H1 (cell line): ENCODE results near the gene MPND. TPM values are rescaled to one million over a fixed set of nuclear protein-coding genes. Genes with fewer than 3 reads are reported as not detected.
A peak's percentile ranks its signal among the peaks of the same experiment; 100 is the strongest.

ENCODE experiments used
- CTCF ChIA-PET: fragments of 300-600 bp; sonication (Branson Sonifier 250); formaldehyde crosslinking; loops from one replicate; lab custom pipeline; 2021; ENCODE audit not compliant: partially characterized antibody; lab: Charles Lee
- POLR2A ChIA-PET: fragments of 300-600 bp; sonication (Branson Sonifier 250); formaldehyde crosslinking; loops from one replicate; lab custom pipeline; 2021; ENCODE audit warnings: inconsistent platforms; ENCODE audit not compliant: partially characterized antibody; lab: Charles Lee
- DNase-seq, 2 experiments: peaks; one replicate each; pipeline versions ENCODE4 v3.0.0 to v3.0.0-alpha.2; 2010 to 2022; ENCODE audit warnings: low spot score in 2 of 2, low read depth in 1 of 2, mixed read lengths in 1 of 2
- FAIRE-seq: peaks from 2 replicates; lab custom pipeline; 2011; peaks lifted over from hg19 to GRCh38; lab: Jason Lieb, UNC
- H2AFZ ChIP-seq: 2 replicates; pipeline ENCODE4 v1.8.1; 2012; ENCODE audit warnings: low read length, inconsistent platforms
- H2AK5ac ChIP-seq: 2 replicates; pipeline ENCODE4 v1.6.1; 2013; ENCODE audit warnings: low read depth, low read length
- H2BK120ac ChIP-seq: replicated peaks from 2 replicates; pipeline ENCODE3; 2013; ENCODE audit warnings: low read depth, low read length, inconsistent platforms
- H2BK12ac ChIP-seq: 2 replicates; pipeline ENCODE4 v1.6.1; 2013; ENCODE audit warnings: low read depth, low read length
- H2BK15ac ChIP-seq: 2 replicates; pipeline ENCODE4 v1.6.1; 2013; ENCODE audit warnings: low read length
- H2BK20ac ChIP-seq: 2 replicates; pipeline ENCODE4 v1.6.1; 2013; ENCODE audit warnings: low read length
- H2BK5ac ChIP-seq: 2 replicates; pipeline ENCODE4 v1.6.1; 2013; ENCODE audit warnings: low read depth, low read length
- H3K14ac ChIP-seq: 2 replicates; pipeline ENCODE4 v1.6.1; 2013; ENCODE audit warnings: inconsistent platforms; ENCODE audit not compliant: insufficient read length
- H3K18ac ChIP-seq: 2 replicates; pipeline ENCODE4 v1.6.1; 2013; ENCODE audit warnings: low read length; ENCODE audit errors: extremely low read depth
- H3K23ac ChIP-seq: 2 replicates; pipeline ENCODE4 v1.6.1; 2013; ENCODE audit warnings: inconsistent platforms; ENCODE audit not compliant: insufficient read length
- H3K23me2 ChIP-seq: 2 replicates; pipeline ENCODE4 v1.6.1; 2013; ENCODE audit warnings: low read depth, low read length
- H3K27ac ChIP-seq: 2 replicates; pipeline ENCODE4 v1.6.1; 2011; ENCODE audit warnings: low read depth, low read length, inconsistent platforms
- H3K27me3 ChIP-seq, 4 experiments: replicated peaks in 1 of 4; 1 replicate in 1 of 4; 2 replicates in 3 of 4; pipeline versions ENCODE4 v1.6.1 to v1.8.1; 2011 to 2013; ENCODE audit warnings: low read length in 3 of 4, mild to moderate bottlenecking in 3 of 4, inconsistent platforms in 2 of 4, mixed read lengths in 2 of 4, moderate library complexity in 1 of 4; ENCODE audit not compliant: control insufficient read depth in 3 of 4, insufficient read depth in 3 of 4; ENCODE audit errors: extremely low read depth in 1 of 4
- H3K36me3 ChIP-seq, 4 experiments: 2 replicates each; pipeline versions ENCODE4 v1.6.1 to v1.8.1; 2011 to 2013; ENCODE audit warnings: mild to moderate bottlenecking in 4 of 4, low read length in 3 of 4, moderate library complexity in 2 of 4, control low read depth in 1 of 4, inconsistent platforms in 1 of 4; ENCODE audit not compliant: insufficient read depth in 4 of 4, control insufficient read depth in 2 of 4
- H3K4ac ChIP-seq: replicated peaks from 2 replicates; pipeline ENCODE3; 2013; ENCODE audit warnings: low read length, low read depth, mixed read lengths, inconsistent platforms; ENCODE audit not compliant: insufficient read length
- H3K4me1 ChIP-seq, 4 experiments: replicated peaks in 1 of 4; 1 replicate in 1 of 4; 2 replicates in 3 of 4; pipeline versions ENCODE4 v1.6.1 to v1.8.1; 2011 to 2013; ENCODE audit warnings: low read length in 3 of 4, inconsistent platforms in 2 of 4, mixed read lengths in 1 of 4; ENCODE audit not compliant: insufficient read depth in 4 of 4, control insufficient read depth in 3 of 4
- H3K4me2 ChIP-seq, 2 experiments: 2 replicates each; pipeline versions ENCODE4 v1.6.1 to v1.8.1; 2011 to 2013; ENCODE audit warnings: low read depth in 2 of 2, low read length in 2 of 2, control low read depth in 1 of 2, inconsistent platforms in 1 of 2, mild to moderate bottlenecking in 1 of 2; ENCODE audit not compliant: insufficient read depth in 1 of 2
- H3K4me3 ChIP-seq, 4 experiments: fragments of 200-600, 300-600 bp in 1 of 4; sonication (generic), shearing (Covaris generic), sonication (Bioruptor Twin) in 1 of 4; 2 replicates each; pipeline versions ENCODE4 v1.5.1 to v1.8.1; 2011 to 2016; ENCODE audit warnings: low read length in 4 of 4, low read depth in 3 of 4, control low read depth in 2 of 4, inconsistent platforms in 2 of 4, mild to moderate bottlenecking in 2 of 4, mixed read lengths in 1 of 4, moderate library complexity in 1 of 4; ENCODE audit not compliant: insufficient read depth in 2 of 4; ENCODE audit errors: extremely low read depth in 1 of 4
- H3K56ac ChIP-seq: replicated peaks from 2 replicates; pipeline ENCODE3; 2013; ENCODE audit warnings: low read depth, mild to moderate bottlenecking, mixed read lengths, low read length, inconsistent platforms; ENCODE audit not compliant: insufficient read length
- H3K79me1 ChIP-seq: 2 replicates; pipeline ENCODE4 v1.6.1; 2013; ENCODE audit warnings: low read depth, low read length, control low read depth
- H3K79me2 ChIP-seq, 2 experiments: 2 replicates each; pipeline versions ENCODE4 v1.6.1 to v1.8.1; 2012 to 2013; ENCODE audit warnings: low read length in 2 of 2, mild to moderate bottlenecking in 2 of 2, inconsistent platforms in 1 of 2; ENCODE audit not compliant: insufficient read depth in 2 of 2, control insufficient read depth in 1 of 2
- H3K9ac ChIP-seq, 4 experiments: replicated peaks in 1 of 4; 1 replicate in 1 of 4; 2 replicates in 3 of 4; pipeline versions ENCODE4 v1.6.1 to v1.8.1; 2011 to 2013; ENCODE audit warnings: low read depth in 3 of 4, low read length in 3 of 4, control low read depth in 2 of 4, mild to moderate bottlenecking in 2 of 4, moderate library complexity in 2 of 4, inconsistent platforms in 1 of 4; ENCODE audit errors: extremely low read depth in 1 of 4
- H3K9me3 ChIP-seq, 2 experiments: 2 replicates each; pipeline versions ENCODE4 v1.6.1 to v1.8.1; 2012 to 2013; ENCODE audit warnings: mild to moderate bottlenecking in 2 of 2, moderate library complexity in 2 of 2, control low read depth in 1 of 2, inconsistent platforms in 1 of 2, low read depth in 1 of 2, low read length in 1 of 2, mixed read lengths in 1 of 2; ENCODE audit not compliant: insufficient read depth in 2 of 2
- H4K20me1 ChIP-seq, 2 experiments: replicated peaks in 1 of 2; 2 replicates each; pipeline versions ENCODE3 to v1.8.1; 2011 to 2013; ENCODE audit warnings: inconsistent platforms in 2 of 2, low read length in 2 of 2, mild to moderate bottlenecking in 1 of 2; ENCODE audit not compliant: insufficient read depth in 2 of 2, control insufficient read depth in 1 of 2
- H4K5ac ChIP-seq: 2 replicates; pipeline ENCODE4 v1.6.1; 2013; ENCODE audit warnings: low read length, low read depth, mixed read lengths, inconsistent platforms; ENCODE audit not compliant: insufficient read length
- H4K8ac ChIP-seq: 2 replicates; pipeline ENCODE4 v1.8.0; 2013; ENCODE audit warnings: mild to moderate bottlenecking, moderate library complexity, low read length, inconsistent platforms; ENCODE audit not compliant: insufficient read depth; ENCODE audit errors: extremely low read depth
- H4K91ac ChIP-seq: replicated peaks from 2 replicates; pipeline ENCODE3; 2013; ENCODE audit warnings: low read length, mixed read lengths, inconsistent platforms; ENCODE audit not compliant: insufficient read length
- CHD1 ChIP-seq: IDR thresholded peaks from 2 replicates; pipeline ENCODE4 v1.6.1; 2012; ENCODE audit warnings: low read depth, low read length, improper control_type of control experiment
- CREB1 ChIP-seq: IDR thresholded peaks from 2 replicates; pipeline ENCODE4 v1.6.1; 2012; ENCODE audit warnings: inconsistent platforms
- GTF2F1 ChIP-seq: IDR thresholded peaks from 2 replicates; pipeline ENCODE4 v1.6.1; 2012; ENCODE audit warnings: low read depth, low read length, improper control_type of control experiment, borderline replicate concordance
- NRF1 ChIP-seq: IDR thresholded peaks from 2 replicates; pipeline ENCODE4 v1.6.1; 2011; ENCODE audit warnings: mild to moderate bottlenecking, low read depth, low read length, improper control_type of control experiment
- POU5F1 ChIP-seq: IDR thresholded peaks from 2 replicates; pipeline ENCODE4 v1.6.1; 2011; ENCODE audit warnings: low read depth, mild to moderate bottlenecking, low read length, moderate library complexity
- SRF ChIP-seq: IDR thresholded peaks from 2 replicates; pipeline ENCODE4 v1.6.1; 2011; ENCODE audit warnings: mild to moderate bottlenecking, low read depth, low read length, moderate library complexity
- TAF7 ChIP-seq: optimal IDR thresholded peaks from 2 replicates; pipeline ENCODE3; 2011; ENCODE audit warnings: low read depth, mild to moderate bottlenecking, inconsistent platforms, low read length, moderate library complexity, borderline replicate concordance
- TBP ChIP-seq: IDR thresholded peaks from 2 replicates; pipeline ENCODE4 v1.6.1; 2011; ENCODE audit warnings: low read depth, low read length, improper control_type of control experiment
- WGBS, 2 experiments: shearing (Covaris generic) in 1 of 2; methylation state at CpG; one replicate each; pipeline versions ENCODE4 v1.1.6 to v1.1.7; 2013 to 2015; ENCODE audit warnings: low lambda C conversion rate in 2 of 2, mixed read lengths in 2 of 2, inconsistent platforms in 1 of 2, low coverage in 1 of 2, missing lambda C conversion rate in 1 of 2; ENCODE audit not compliant: insufficient replicate concordance in 2 of 2, insufficient coverage in 1 of 2, insufficient read length in 1 of 2; ENCODE audit errors: extremely low coverage in 1 of 2, missing lambda C conversion rate in 1 of 2; 5-methylcytosine and 5-hydroxymethylcytosine counted together
- polyA plus RNA-seq, 7 experiments: library from polyadenylated mRNA; depleted of rRNA in 3 of 7; stranded (reverse) in 5 of 7; unstranded in 2 of 7; fragments of >200 nt in 5 of 7; fragments of 200-250 nt in 2 of 7; gene quantifications; 1 replicate in 5 of 7; 2 replicates in 1 of 7; 4 replicates in 1 of 7; pipeline versions ENCODE4 v1.2.1 to v1.2.3, GENCODE V29; 2011 to 2013; ENCODE audit warnings: missing spikeins in 2 of 7, mixed read lengths in 2 of 7
- total RNA-seq: library from RNA; stranded (reverse); fragmentation: NEBNext Ultra II Directional; extraction: Animal tissue kit (Norgen Biotek cat#: 25700); gene quantifications from 2 replicates; pipeline ENCODE4 v1.2.1, GENCODE V29; 2021
- TF ChIP-seq, protein P1 (sequence below): IDR thresholded peaks from 2 replicates; pipeline ENCODE4 v1.6.1; 2012; ENCODE audit warnings: inconsistent platforms
- TF ChIP-seq, protein P2 (sequence below): IDR thresholded peaks from 2 replicates; pipeline ENCODE4 v1.6.1; 2011; ENCODE audit warnings: low read depth, mild to moderate bottlenecking, low read length; ENCODE audit not compliant: insufficient read depth

Gene MPND
- total and polyA plus RNA-seq, 2 of the 8 experiments (the other 6 are each of a cell fraction or from before 2014, with no cell fraction given) = 22.9 to 27.7 TPM

GRCh38 chr19:4328243-4328990 lies 14.9 kb upstream of the MPND start:
- H3K27me3 ChIP-seq = no peaks in the 10 kb centered on the region; a peak in 1 of 7 replicates
- H2BK12ac ChIP-seq = no peak overlapping the region
- H4K5ac ChIP-seq = peak overlapping the region; percentile 97
- peak overlapping the region; percentile 87; the same call in 1 of the 2 replicates for H3K18ac ChIP-seq
- H3K4me2 ChIP-seq = peak overlapping the region; percentile 88 to 95
- H4K91ac ChIP-seq = peak overlapping the region; percentile 44
- no peak overlapping the region for H3K4ac ChIP-seq
- peaks cover 0 to 6% (median 3%) of the 10 kb centered on the region in 4 experiments; a peak in 5 of 7 replicates for H3K4me1 ChIP-seq
- H3K9me3 ChIP-seq = no peaks in the 10 kb centered on the region
- ChIA-PET POLR2A (interaction anchor here (0.6 to 1.4 kb wide), 8 partner anchors 10 to 137 kb away, joined by 3 to 7 read pairs (median 3); partner anchors contain the start of genes FSD1, MPND and STAP2), CTCF (interaction anchor here (0.6 to 1.3 kb wide), 6 partner anchors 13 to 61 kb away, joined by 3 to 8 read pairs (median 4); partner anchors contain the start of gene MPND)
- DNase-seq (peak; percentile 93 to 97), FAIRE-seq (no peak)
- no peak overlapping the region for H3K14ac ChIP-seq
- no peak overlapping the region for H2BK20ac ChIP-seq
- peak overlapping the region in 3 of 4 experiments; percentile 36 to 71 (median 63); a peak in 5 of 7 replicates for H3K9ac ChIP-seq
- no peak overlapping the region for H2BK15ac ChIP-seq
- WGBS, 2 experiments = 1% methylated on average over 18 of the region's 49 CpGs; no CpG with 5 or more reads in 1 of the 2 experiments
- H4K8ac ChIP-seq = peak overlapping the region; percentile 45; the same call in 1 of the 2 replicates
- no peak overlapping the region; the same call in 1 of the 2 replicates for H2BK5ac ChIP-seq
- H4K20me1 ChIP-seq = peaks cover 4 to 15% of the 10 kb centered on the region in 2 experiments
- peak overlapping the region; percentile 97 for H3K56ac ChIP-seq
- peaks cover 12% of the 10 kb centered on the region; the same call in 1 of the 2 replicates for H3K23me2 ChIP-seq
- H3K4me3 ChIP-seq = peak overlapping the region; percentile 70 to 80 (median 74)
- no peaks in the 10 kb centered on the region for H3K79me1 ChIP-seq
- H2BK120ac ChIP-seq = no peak overlapping the region
- no peaks in the 10 kb centered on the region for H3K79me2 ChIP-seq
- peak overlapping the region; percentile 35; the same call in 1 of the 2 replicates for H2AFZ ChIP-seq
- peak overlapping the region; percentile 60; the same call in 1 of the 2 replicates for H3K27ac ChIP-seq
- no peak overlapping the region for H3K23ac ChIP-seq
- H2AK5ac ChIP-seq = no peak overlapping the region
- peaks cover 0 to 5% (median 0%) of the 10 kb centered on the region in 4 experiments; a peak in 2 of 8 replicates for H3K36me3 ChIP-seq
- TF ChIP-seq TAF7 = peak; percentile 38
- TF ChIP-seq SRF = 0 out of 2 replicates have a peak, but pooled peaks have one; percentile 16
- TF ChIP-seq NRF1 = peak; percentile 78
- no peak for TF ChIP-seq TBP
- TF ChIP-seq, protein P1, sequence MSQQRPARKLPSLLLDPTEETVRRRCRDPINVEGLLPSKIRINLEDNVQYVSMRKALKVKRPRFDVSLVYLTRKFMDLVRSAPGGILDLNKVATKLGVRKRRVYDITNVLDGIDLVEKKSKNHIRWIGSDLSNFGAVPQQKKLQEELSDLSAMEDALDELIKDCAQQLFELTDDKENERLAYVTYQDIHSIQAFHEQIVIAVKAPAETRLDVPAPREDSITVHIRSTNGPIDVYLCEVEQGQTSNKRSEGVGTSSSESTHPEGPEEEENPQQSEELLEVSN = peak; percentile 75
- no peak for TF ChIP-seq GTF2F1
- TF ChIP-seq POU5F1 = no peak
- no peak for TF ChIP-seq CHD1
- TF ChIP-seq, protein P2, sequence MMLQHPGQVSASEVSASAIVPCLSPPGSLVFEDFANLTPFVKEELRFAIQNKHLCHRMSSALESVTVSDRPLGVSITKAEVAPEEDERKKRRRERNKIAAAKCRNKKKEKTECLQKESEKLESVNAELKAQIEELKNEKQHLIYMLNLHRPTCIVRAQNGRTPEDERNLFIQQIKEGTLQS = no peak
- peak; percentile 51; the same call in 1 of the 2 replicates for TF ChIP-seq CREB1
